AG04449 (cell line): Measurements from ENCODE around the gene GNB2.

Experiments used
- CTCF ChIA-PET: fragments of 350-600 bp; formaldehyde crosslinking; extraction: SDS; loops from one replicate; lab custom pipeline; 2021; ENCODE audit warnings: antibody characterized with exemption; lab: Yijun Ruan, JAX
- POLR2A ChIA-PET: fragments of 400-600, 350-600 bp; formaldehyde crosslinking; extraction: SDS; loops from one replicate; lab custom pipeline; 2020; ENCODE audit warnings: antibody characterized with exemption, inconsistent platforms; lab: Yijun Ruan, JAX
- DNase-seq: peaks from one replicate; pipeline ENCODE4 v3.0.0-alpha.2; 2010; ENCODE audit warnings: low read depth, low spot score
- H3K4me3 ChIP-seq: 2 replicates; pipeline ENCODE4 v1.5.1; 2011; ENCODE audit warnings: low read depth, mild to moderate bottlenecking, control low read depth, low read length
- CTCF ChIP-seq: IDR thresholded peaks from one replicate; pipeline ENCODE4 v1.5.1; 2011; ENCODE audit warnings: mild to moderate bottlenecking, moderate library complexity, low read length, control low read depth, inconsistent platforms; ENCODE audit not compliant: insufficient read depth; ENCODE audit errors: missing control alignments

GNB2 gene

GRCh38 chr7:100670074-100670473 is 3.5 kb upstream of the GNB2 start:
- no peak overlapping the region for H3K4me3 ChIP-seq
- TF ChIP-seq CTCF: no peak
- ChIA-PET POLR2A (no interaction called here), CTCF (interaction anchor here (0.6 to 1.1 kb wide), 2 partner anchors 21 to 190 kb away, joined by 3 to 6 read pairs; no protein-coding TSS in a partner anchor)
- DNase-seq: no peak

- ChIA-PET POLR2A (no interaction called here), CTCF (interaction anchor here (1.3 to 2.2 kb wide), 2 partner anchors 21 to 23 kb away, joined by 3 to 8 read pairs; no protein-coding TSS in a partner anchor)
- H3K4me3 ChIP-seq: no peak overlapping the region
- TF ChIP-seq CTCF: no peak
- DNase-seq: no peak
These were observed 1.9 kb upstream of the GNB2 start for GRCh38 chr7:100671353-100672327.

GRCh38 chr7:100673942-100674410 is 436 bp downstream of the GNB2 start:
- no peak for TF ChIP-seq CTCF
- peak overlapping the region; percentile 81 for H3K4me3 ChIP-seq
- DNase-seq: no peak
- ChIA-PET CTCF (interaction anchor here (1.5 kb wide), 2 partner anchors 18 to 110 kb away, joined by 5 to 9 read pairs; no protein-coding TSS in a partner anchor), POLR2A (interaction anchor here (1.0 kb wide), 1 partner anchor 9 kb away, joined by 3 read pairs; no protein-coding TSS in a partner anchor)

GRCh38 chr7:100674411-100675104 is 1.0 kb downstream of the GNB2 start:
- ChIA-PET POLR2A (interaction anchor here (0.6 to 1.0 kb wide), 2 partner anchors 8 to 152 kb away, joined by 3 to 4 read pairs; no protein-coding TSS in a partner anchor), CTCF (interaction anchor here (1.0 to 1.5 kb wide), 3 partner anchors 18 to 178 kb away, joined by 3 to 9 read pairs (median 5); partner anchors contain the start of gene SLC12A9)
- H3K4me3 ChIP-seq: peak overlapping the region; percentile 81
- DNase-seq: no peak
- TF ChIP-seq CTCF: no peak

- ChIA-PET CTCF (interaction anchor here (1.0 to 1.5 kb wide), 3 partner anchors 17 to 177 kb away, joined by 3 to 9 read pairs (median 5); partner anchors contain the start of gene SLC12A9), POLR2A (interaction anchor here (0.6 to 1.0 kb wide), 2 partner anchors 8 to 152 kb away, joined by 3 to 4 read pairs; no protein-coding TSS in a partner anchor)
- no peak for DNase-seq
- peak overlapping the region; percentile 81 for H3K4me3 ChIP-seq
- TF ChIP-seq CTCF: no peak
These were observed 1.5 kb downstream of the GNB2 start for GRCh38 chr7:100675105-100675451.
